GM19468 (cell line): ENCODE measurements around the gene RELN.

Experiments used
- ATAC-seq: cut with Tn5 transposase; IDR thresholded peaks from one replicate; pipeline ENCODE4 v1.9.1; 2021; ENCODE audit warnings: mild to moderate bottlenecking, moderate library complexity, moderate number of reproducible peaks; ENCODE audit not compliant: unreplicated experiment; ENCODE audit errors: extremely low read depth

RELN gene

GRCh38 chr7:103751311-103751880, 238.1 kb downstream of the RELN start:
- no peak for ATAC-seq

GRCh38 chr7:103748680-103749079, 240.8 kb downstream of the RELN start:
- no peak for ATAC-seq

- ATAC-seq = no peak
These were observed 254.1 kb downstream of the RELN start for GRCh38 chr7:103735377-103735776.

- ATAC-seq = no peak
These were observed 258.3 kb downstream of the RELN start for GRCh38 chr7:103731169-103731568.

- no peak for ATAC-seq
These were observed 260.4 kb downstream of the RELN start for GRCh38 chr7:103729026-103729425.

GRCh38 chr7:103727982-103728610, 261.4 kb downstream of the RELN start:
- ATAC-seq = no peak

- ATAC-seq = no peak
These were observed 270.4 kb downstream of the RELN start for GRCh38 chr7:103719070-103719469.

GRCh38 chr7:103718482-103719061, 270.9 kb downstream of the RELN start:
- no peak for ATAC-seq

GRCh38 chr7:103717574-103717973, 271.9 kb downstream of the RELN start:
- ATAC-seq = no peak

- ATAC-seq = no peak
These were observed 273.9 kb downstream of the RELN start for GRCh38 chr7:103715376-103716120.

GRCh38 chr7:103714376-103714927, 275.0 kb downstream of the RELN start:
- ATAC-seq = no peak

- ATAC-seq = no peak
These were observed 276.3 kb downstream of the RELN start for GRCh38 chr7:103712991-103713778.

- ATAC-seq = no peak
These were observed 278.0 kb downstream of the RELN start for GRCh38 chr7:103711413-103711812.

- ATAC-seq = no peak
These were observed 279.2 kb downstream of the RELN start for GRCh38 chr7:103710247-103710646.

- no peak for ATAC-seq
These were observed 282.7 kb downstream of the RELN start for GRCh38 chr7:103706805-103707204.

GRCh38 chr7:103705542-103705941, 283.9 kb downstream of the RELN start:
- ATAC-seq = no peak

- ATAC-seq = no peak
These were observed 284.8 kb downstream of the RELN start for GRCh38 chr7:103704701-103705100.

- ATAC-seq = no peak
These were observed 286.5 kb downstream of the RELN start for GRCh38 chr7:103702982-103703381.

GRCh38 chr7:103702454-103702853, 287.0 kb downstream of the RELN start:
- ATAC-seq = no peak

- ATAC-seq = no peak
These were observed 290.4 kb downstream of the RELN start for GRCh38 chr7:103699032-103699431.
